ENCODE data around the gene RAB19. TPM values are rescaled to one million over a fixed set of nuclear protein-coding genes. Genes with fewer than 3 reads are reported as not detected.
A peak's percentile ranks its signal among the peaks of the same experiment; 100 is the strongest.
"Not testable (repeated sequence)": the region's sequence is repeated elsewhere in the genome, so short reads cannot be mapped to it uniquely, and the experiment has no call there.

The RAB19 gene
- total RNA-seq, 2 donors from 2014 or later: 1.9 to 2.4 TPM

DNA sequence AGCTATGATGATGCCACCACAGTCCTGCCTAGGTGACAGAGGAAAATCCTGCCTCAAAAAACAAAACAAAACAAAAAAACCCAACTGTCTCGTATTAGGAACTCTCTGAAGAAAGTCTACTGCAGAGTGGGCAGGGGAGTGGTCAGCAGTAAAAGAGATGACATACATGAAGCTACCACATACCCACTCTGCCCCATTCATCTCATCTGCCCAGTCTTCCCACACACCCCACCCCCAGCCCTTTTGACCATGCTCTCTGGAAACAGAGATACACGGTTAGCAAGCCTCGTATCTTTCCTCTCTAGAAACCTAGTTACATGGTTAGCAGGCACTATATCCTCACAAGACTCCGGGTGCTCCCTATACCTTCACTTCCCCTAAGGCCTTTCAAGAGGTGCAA is 13.8 kb upstream of the RAB19 start:
- ATAC-seq: peak in 1 of 2 donors; percentile 9
- Mint-ChIP-seq H3K36me3 (no peaks in the 10 kb centered on the region), H3K27ac (no peak overlapping the region), H3K27me3 (no peaks in the 10 kb centered on the region), H3K4me3 (no peak overlapping the region), H3K4me1 (ENCODE audit: low read depth in 2 of 2) (no peaks in the 10 kb centered on the region), H3K9me3 (no peaks in the 10 kb centered on the region)
- DNase-seq (ENCODE audit: low spot score): no peak

DNA sequence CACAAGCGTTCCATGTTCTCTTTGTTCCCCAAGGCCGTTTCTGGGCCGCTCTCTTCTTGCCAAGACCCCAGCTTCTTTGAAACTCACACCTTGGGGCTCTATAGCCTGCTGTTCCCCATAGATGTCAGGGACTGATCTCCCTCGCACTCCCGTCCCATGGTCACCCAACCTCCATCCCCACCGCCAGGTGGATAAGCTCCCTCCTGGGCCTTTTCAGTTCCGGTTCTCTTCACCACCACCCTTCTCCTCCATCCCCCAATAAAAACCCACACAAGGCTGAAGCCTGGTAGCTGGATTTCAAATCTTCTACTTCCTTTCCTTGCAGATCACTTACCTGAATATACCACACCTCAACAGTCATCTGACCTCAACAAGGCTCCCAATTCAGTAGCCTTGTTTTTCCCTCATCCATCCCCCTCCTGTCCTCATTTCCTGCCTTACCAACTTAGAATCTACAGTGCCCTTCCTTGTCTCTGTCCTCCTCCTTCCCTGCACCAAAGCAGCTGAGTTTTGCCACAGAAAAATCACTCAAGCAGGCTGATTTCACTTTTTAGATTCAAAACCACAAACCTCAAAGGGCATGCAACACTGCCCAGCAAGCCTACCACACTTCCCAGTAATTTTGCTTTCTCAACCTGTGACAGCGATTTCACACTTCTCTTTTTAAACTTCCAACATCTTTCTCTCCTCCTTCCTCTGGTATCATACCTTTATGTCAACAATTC is 13.2 kb upstream of the RAB19 start:
- Mint-ChIP-seq H3K36me3 (no peaks in the 10 kb centered on the region), H3K4me3 (no peak overlapping the region), H3K27me3 (no peaks in the 10 kb centered on the region), H3K27ac (no peak overlapping the region), H3K4me1 (ENCODE audit: low read depth in 2 of 2) (no peaks in the 10 kb centered on the region), H3K9me3 (no peaks in the 10 kb centered on the region)
- DNase-seq (ENCODE audit: low spot score) (no peak), ATAC-seq (peak; percentile 48 to 54)

DNA sequence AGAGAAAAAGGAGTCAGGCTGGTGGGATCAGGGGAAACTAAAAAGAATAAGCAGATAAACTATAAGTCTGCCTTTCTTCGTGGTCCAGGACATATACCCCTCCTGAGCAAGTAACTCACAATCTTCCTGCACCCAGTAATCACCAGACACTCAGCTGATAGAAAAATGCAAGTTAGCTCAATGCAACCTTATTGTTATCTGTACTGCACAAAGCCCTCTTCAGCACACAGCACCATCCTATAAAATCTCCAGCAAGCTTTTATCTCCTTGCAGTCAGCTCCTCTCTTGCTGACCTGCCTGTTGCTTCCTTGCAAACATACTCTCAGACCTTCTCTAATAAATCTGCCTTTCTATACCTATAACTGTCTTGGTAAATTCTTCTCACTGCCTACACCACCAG is 12.2 kb upstream of the RAB19 start:
- Mint-ChIP-seq H3K9me3 (no peaks in the 10 kb centered on the region), H3K36me3 (no peaks in the 10 kb centered on the region)
- ATAC-seq: no peak

DNA sequence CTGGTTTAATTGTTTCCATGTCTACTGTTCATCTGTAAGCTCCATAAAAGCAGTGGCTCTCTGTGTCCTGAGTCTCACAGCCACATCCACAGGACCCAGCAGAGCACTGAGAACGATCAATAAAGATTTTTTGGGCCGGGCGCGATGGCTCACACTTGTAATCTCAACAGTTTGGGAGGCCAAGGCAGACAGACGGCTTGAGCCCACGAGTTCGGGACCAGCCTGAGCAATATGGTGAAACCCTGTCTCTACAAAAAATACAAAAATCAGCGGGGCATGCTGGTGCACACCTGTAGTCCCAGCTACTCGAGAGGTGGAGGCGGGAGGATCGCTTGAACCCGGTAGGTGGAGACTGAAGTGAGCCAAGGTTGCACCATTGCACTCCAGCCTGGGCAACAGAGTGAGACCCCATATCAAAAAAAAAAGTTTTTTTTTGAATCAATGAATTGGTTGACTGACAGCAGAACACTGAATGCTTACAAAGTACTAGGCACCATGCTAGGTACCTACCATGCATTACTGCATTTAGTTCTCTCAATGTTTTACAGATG is 10.0 kb upstream of the RAB19 start:
- Mint-ChIP-seq H3K4me3 (no peak overlapping the region), H3K9me3 (no peaks in the 10 kb centered on the region), H3K27ac (no peak overlapping the region), H3K4me1 (ENCODE audit: low read depth in 2 of 2) (peaks cover 13% of the 10 kb centered on the region in 2 donors), H3K27me3 (no peaks in the 10 kb centered on the region), H3K36me3 (no peaks in the 10 kb centered on the region)
- ATAC-seq (no peak), DNase-seq (ENCODE audit: low spot score) (no peak)

More for the DNA sequence above, 12.2 kb upstream of the RAB19 start:
- Mint-ChIP-seq H3K27ac (no peak overlapping the region), H3K4me1 (ENCODE audit: low read depth in 2 of 2) (peaks cover 5 to 6% of the 10 kb centered on the region in 2 donors), H3K27me3 (no peaks in the 10 kb centered on the region), H3K4me3 (no peak overlapping the region)
- no peak for DNase-seq (ENCODE audit: low spot score)

DNA sequence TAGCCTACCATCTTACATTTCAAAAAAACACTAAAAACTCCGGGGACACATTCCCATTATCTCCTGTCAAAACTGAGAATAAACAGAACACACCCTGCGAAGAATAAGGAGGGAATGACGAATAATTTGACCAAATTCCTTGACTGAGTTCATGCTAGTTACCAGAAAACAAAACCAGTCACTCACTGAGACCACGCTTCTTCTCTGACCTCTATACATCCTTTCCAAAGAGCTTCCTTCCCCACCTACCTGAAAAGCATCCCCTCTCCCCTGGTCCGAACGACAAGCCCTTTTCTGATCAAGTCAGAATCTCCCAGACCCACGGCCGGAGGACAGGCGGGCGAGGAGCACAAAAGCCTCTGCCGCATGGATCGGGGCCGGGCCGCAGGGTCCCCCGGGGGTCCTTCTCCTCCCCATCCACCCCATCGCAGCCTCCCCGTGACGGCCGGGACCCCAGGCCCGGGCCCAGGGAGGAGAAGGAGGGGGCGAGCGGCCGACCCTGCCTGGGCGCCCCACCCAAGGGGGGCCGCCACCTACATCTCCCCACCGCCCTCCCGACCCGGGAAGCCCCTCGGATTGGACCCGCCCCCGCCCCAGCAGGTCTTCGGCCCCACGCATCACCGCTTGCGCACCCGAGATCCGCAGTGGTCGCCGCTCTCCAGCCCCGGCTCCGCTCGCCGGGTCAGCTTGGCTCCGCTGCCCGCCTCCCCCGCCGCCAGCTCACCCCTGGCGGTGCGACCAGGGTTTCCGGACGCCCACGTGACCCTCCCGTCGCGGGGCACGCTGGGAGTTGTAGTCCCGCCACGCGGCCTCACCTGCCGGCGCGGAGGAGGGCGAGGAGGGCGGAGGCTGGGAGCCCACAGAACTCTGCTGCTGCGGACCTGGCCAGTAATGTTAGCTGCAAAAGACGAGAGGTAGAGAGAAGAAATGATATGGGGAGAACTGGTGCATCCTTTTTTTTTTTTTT is 5.8 kb upstream of the RAB19 start, which contains the start of gene SLC37A3:
SLC37A3 (minus strand) TSS at position 747 of the 967 bp plus-strand sequence. CDS start 16,004 bp downstream, outside the sequence.
- Mint-ChIP-seq H3K36me3 (no peaks in the 10 kb centered on the region), H3K4me3 (peak within 1 kb of the TSS; percentile 100), H3K27ac (peak within 1 kb of the TSS; percentile 68 to 79), H3K27me3 (no peaks in the 10 kb centered on the region), H3K9me3 (no peaks in the 10 kb centered on the region), H3K4me1 (ENCODE audit: low read depth in 2 of 2) (peaks cover 17 to 20% of the 10 kb centered on the region in 2 donors)
- peak; percentile 97 to 98 for ATAC-seq
- DNase-seq (ENCODE audit: low spot score): peak; percentile 90

DNA sequence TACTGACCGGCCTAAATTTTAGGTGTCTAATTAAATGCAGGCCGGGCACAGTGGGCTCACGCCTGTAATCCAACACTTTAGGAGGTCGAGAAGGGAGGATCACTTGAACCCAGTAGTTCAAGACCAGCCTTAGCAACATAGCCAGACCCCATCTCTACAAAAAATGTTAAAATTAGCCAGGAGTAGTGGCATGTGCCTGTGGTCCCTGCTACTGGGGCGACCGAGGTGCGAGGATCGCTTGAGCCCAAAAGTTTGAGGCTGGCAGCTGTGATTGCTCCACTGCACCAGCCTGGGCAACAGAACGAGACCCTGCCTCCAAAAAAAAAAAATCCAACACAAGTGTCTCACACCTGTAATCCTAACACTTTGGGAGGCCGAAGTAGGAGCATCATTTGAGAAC is 5.0 kb upstream of the RAB19 start:
- Mint-ChIP-seq H3K27ac (peak overlapping the region in 1 of 2 donors; percentile 79), H3K9me3 (no peaks in the 10 kb centered on the region), H3K27me3 (no peaks in the 10 kb centered on the region), H3K4me3 (peak overlapping the region; percentile 67), H3K36me3 (no peaks in the 10 kb centered on the region), H3K4me1 (ENCODE audit: low read depth in 2 of 2) (peaks cover 20 to 25% of the 10 kb centered on the region in 2 donors)
- ATAC-seq: no peak
- no peak for DNase-seq (ENCODE audit: low spot score)

DNA sequence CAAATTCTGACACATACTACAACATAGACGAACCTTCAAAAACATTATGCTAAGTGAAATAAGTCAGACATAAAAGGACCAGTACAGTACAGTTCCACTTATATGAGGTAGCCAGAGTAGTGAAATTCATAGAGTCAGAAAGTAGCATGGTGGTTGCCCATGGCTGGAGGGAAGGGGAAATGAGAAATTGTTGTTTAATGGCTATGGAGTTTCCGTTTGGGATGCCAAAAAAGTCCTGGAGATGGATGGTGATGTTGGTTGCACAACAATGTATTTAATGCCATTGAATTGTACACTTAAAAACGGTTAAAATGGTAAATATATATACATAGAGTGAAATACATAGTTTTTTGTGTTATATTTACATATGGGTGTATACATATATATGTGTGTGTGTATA is 3.5 kb upstream of the RAB19 start:
- Mint-ChIP-seq H3K27me3 (no peaks in the 10 kb centered on the region), H3K36me3 (no peaks in the 10 kb centered on the region), H3K9me3 (no peaks in the 10 kb centered on the region), H3K4me3 (no peak overlapping the region), H3K4me1 (ENCODE audit: low read depth in 2 of 2) (peaks cover 31 to 35% of the 10 kb centered on the region in 2 donors), H3K27ac (no peak overlapping the region)
- ATAC-seq (no peak), DNase-seq (ENCODE audit: low spot score) (no peak)

DNA sequence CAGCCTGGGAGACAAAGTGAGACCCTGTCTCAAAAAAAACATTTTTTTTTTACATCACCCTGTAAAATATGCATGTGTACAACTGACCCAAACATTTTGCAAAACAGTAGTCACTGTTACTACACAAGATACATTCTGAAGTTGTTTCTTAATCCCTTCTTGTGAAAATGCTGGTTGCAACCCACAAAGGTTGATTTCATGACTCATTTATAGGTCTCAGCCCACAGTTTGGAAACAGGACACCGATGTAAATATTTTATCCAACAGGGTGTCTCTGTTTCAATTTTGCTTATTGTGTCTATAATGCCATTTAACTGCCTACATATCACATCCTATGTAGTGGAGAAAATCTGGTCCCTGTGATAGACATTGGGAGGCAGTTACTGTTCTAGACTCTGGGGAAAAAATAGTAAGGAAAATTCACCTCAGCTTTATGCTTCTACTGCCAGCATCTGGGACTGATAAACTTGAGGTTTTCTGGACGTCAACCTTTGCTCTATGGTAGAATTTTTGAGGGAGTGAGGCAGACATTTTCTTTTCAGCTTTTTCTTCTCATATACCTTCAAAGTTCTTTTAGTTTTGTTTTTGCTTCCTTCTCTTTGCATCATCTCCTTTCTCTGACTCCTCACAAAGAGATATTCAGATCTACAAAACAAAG is 1.6 kb upstream of the RAB19 start:
- ATAC-seq: no peak
- no peak overlapping the region for H3K4me3 Mint-ChIP-seq
- DNase-seq (ENCODE audit: low spot score): no peak
- H3K27ac Mint-ChIP-seq: peak overlapping the region in 1 of 2 donors; percentile 65
- H3K36me3 Mint-ChIP-seq: no peaks in the 10 kb centered on the region
- H3K4me1 Mint-ChIP-seq (ENCODE audit: low read depth in 2 of 2): peaks cover 25 to 29% of the 10 kb centered on the region in 2 donors
- H3K27me3 Mint-ChIP-seq: no peaks in the 10 kb centered on the region
- no peaks in the 10 kb centered on the region for H3K9me3 Mint-ChIP-seq

DNA sequence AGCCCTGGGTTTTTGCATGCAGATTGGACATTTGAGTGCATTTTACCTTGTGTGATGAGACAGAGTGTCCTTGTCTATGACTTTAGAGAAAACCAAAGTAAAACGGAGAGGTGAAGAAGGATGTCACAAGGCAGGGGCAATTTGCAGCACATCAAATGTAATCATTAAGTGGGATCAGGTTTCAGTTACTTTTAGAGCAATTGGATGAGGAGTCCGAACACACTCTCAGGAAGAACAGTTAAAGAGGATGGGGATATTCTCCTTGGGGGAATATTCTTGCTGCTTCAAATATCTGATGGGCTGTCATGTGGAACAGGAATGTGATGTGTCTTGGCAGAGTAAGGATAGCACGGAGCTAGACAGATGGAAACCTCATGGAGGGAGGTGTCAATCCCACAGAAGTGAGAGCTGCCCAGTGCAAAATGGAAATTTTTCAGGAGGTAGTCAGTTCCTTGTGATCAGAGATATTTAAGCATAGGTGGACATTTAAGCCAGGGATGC is 757 bp downstream of the RAB19 start:
- no peaks in the 10 kb centered on the region for H3K36me3 Mint-ChIP-seq
- H3K27me3 Mint-ChIP-seq: no peaks in the 10 kb centered on the region
- no peak for ATAC-seq

DNA sequence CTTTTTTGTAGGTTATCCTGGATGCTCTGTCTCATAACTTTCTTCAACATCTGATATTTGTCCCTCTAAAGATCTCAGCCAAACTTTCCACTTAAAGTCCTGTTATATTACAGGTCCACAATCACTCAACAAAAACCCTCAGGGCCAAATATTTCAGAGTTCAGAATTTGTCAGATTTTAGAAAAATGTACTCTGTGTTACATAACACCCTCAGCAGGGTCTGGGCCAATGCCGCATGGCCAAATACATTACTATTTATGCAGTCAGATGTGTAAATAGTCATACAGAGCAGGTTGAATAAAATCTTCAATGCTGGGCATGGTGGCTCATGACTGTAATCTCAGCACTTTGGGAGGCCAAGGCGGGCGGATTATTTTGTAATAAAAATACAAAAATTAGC is 11.5 kb downstream of the RAB19 start:
- Mint-ChIP-seq H3K36me3 (no peaks in the 10 kb centered on the region), H3K27me3 (no peaks in the 10 kb centered on the region), H3K4me1 (ENCODE audit: low read depth in 2 of 2) (peaks cover 0 to 7% of the 10 kb centered on the region in 2 donors), H3K4me3 (no peak overlapping the region), H3K27ac (no peak overlapping the region), H3K9me3 (no peaks in the 10 kb centered on the region)
- DNase-seq (ENCODE audit: low spot score) (no peak), ATAC-seq (no peak)

More for the DNA sequence above, 757 bp downstream of the RAB19 start:
- H3K27ac Mint-ChIP-seq: peak overlapping the region; percentile 87 to 94
- H3K9me3 Mint-ChIP-seq: no peaks in the 10 kb centered on the region
- no peak for DNase-seq (ENCODE audit: low spot score)
- peaks cover 18 to 22% of the 10 kb centered on the region in 2 donors for H3K4me1 Mint-ChIP-seq (ENCODE audit: low read depth in 2 of 2)
- H3K4me3 Mint-ChIP-seq: peak overlapping the region; percentile 92

DNA sequence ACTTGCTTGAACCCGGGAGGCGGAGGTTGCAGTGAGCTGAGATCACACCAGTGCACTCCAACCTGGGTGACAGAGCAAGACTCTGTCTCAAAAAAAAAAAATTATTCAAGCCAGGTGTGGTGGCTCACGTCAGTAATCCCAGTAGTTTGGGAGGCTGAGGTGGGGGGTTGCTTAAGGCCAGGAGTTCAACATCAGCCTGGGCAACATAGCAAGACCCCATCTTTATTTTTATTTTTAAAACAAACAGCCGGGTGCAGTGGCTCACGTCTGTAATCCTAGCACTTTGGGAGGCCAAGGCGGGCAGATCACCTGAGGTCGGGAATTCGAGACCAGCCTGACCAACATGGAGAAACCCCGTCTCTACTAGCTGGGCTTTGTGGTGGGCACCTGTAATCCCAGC is 12.0 kb downstream of the RAB19 start:
- H3K9me3 Mint-ChIP-seq; H3K27ac Mint-ChIP-seq; H3K4me1 Mint-ChIP-seq (ENCODE audit: low read depth in 2 of 2); DNase-seq (ENCODE audit: low spot score); H3K36me3 Mint-ChIP-seq; H3K27me3 Mint-ChIP-seq; H3K4me3 Mint-ChIP-seq; ATAC-seq: not testable (repeated sequence)

DNA sequence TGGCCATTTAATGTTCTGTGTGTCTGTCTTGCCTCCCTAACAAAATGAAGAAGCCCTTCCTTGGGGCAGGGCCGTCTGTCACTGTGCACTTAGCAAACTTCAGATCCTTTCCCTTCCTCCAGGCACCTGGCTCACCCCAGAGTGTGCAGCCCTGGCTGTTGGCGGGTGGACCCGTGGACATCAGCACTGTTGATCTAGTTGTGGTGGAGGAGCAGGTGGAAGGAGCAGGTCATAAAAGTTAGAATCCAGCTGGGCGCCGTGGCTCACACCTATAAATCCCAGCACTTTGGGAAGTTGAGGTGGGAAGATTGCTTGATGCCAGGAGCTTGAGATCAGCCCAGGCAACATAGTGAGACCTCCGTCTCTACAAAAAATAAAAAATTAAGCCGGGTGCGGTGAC is 12.7 kb downstream of the RAB19 start:
- DNase-seq (ENCODE audit: low spot score): no peak
- no peak overlapping the region for H3K4me3 Mint-ChIP-seq

DNA sequence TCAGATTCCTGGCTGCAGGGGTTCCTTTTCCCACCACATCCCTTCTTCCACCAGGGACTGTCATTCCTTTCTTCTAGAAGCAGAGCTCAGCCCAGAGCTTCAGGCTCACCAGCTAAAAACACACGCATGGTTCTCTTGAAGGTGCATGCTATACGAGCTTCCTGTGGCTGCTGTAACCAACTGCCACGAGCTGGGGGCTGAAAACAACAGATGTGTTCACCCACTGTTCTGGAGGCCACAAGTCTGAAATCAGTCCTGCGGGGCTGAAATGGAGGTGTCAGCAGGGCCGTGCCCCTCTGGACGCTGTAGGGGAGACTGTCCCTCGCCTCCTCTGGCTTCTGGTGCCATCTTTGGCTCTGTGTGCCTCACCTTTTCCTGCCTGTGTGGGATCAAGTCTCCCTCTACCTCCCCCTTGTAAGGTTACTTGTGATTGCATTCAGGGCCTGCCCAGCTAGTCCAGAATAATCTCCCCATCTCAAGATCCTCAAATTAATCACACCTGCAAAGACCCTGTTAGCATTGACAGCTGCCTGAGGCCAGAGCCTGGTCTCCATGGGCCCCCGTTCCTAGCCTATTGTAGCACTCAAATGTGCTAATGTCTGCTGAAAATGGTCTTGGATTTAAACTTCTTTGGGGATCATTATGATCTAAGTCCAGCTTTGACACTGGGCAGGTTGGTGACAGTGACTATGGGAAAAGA is 13.7 kb downstream of the RAB19 start:
- DNase-seq (ENCODE audit: low spot score) (no peak), ATAC-seq (peak in 1 of 2 donors; percentile 20)
- Mint-ChIP-seq H3K4me1 (ENCODE audit: low read depth in 2 of 2) (peaks cover 0 to 7% of the 10 kb centered on the region in 2 donors), H3K9me3 (no peaks in the 10 kb centered on the region), H3K4me3 (no peak overlapping the region), H3K27ac (no peak overlapping the region), H3K36me3 (no peaks in the 10 kb centered on the region), H3K27me3 (no peaks in the 10 kb centered on the region)

More for the DNA sequence above, 12.7 kb downstream of the RAB19 start:
- ATAC-seq: no peak
- Mint-ChIP-seq H3K9me3 (no peaks in the 10 kb centered on the region), H3K36me3 (no peaks in the 10 kb centered on the region), H3K4me1 (ENCODE audit: low read depth in 2 of 2) (peaks cover 0 to 7% of the 10 kb centered on the region in 2 donors), H3K27me3 (no peaks in the 10 kb centered on the region), H3K27ac (no peak overlapping the region)
